GM04503 (cell line): ENCODE measurements around the gene ERGIC1.
A peak's percentile ranks its signal among the peaks of the same experiment; 100 is the strongest.

ENCODE experiments used
- DNase-seq: peaks from one replicate; pipeline ENCODE4 v3.0.0-alpha.2; 2012; ENCODE audit warnings: low read depth

The ERGIC1 gene

DNA sequence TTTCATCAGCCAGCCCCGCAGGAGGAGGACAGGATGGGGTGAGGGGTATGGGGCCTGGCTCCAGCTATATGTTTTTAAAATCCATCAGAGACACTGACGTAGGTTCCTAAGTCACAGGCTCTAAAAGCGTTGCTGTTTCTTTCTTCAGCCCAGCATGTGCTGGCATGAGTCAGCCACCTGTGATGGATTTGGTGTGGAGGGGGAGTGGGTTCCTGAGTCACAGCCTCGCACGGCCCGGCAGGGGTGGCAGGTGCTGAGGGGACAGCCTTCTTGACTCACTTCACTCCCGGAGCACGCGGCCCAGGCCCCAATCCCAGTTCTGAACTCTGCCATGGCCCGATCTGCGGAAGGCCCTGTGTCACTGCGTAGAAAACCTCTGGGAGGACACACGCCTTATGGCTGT is 86.4 kb downstream of the ERGIC1 start:
- no peak for DNase-seq

GRCh38 chr5:172920995-172921394 is 86.9 kb downstream of the ERGIC1 start:
- DNase-seq = no peak

- no peak for DNase-seq
Observed at GRCh38 chr5:172921906-172922305, 87.9 kb downstream of the ERGIC1 start.

GRCh38 chr5:172923539-172923938 is 89.5 kb downstream of the ERGIC1 start:
- no peak for DNase-seq

- DNase-seq = no peak
Observed at GRCh38 chr5:172925336-172925948, 91.4 kb downstream of the ERGIC1 start.

DNA sequence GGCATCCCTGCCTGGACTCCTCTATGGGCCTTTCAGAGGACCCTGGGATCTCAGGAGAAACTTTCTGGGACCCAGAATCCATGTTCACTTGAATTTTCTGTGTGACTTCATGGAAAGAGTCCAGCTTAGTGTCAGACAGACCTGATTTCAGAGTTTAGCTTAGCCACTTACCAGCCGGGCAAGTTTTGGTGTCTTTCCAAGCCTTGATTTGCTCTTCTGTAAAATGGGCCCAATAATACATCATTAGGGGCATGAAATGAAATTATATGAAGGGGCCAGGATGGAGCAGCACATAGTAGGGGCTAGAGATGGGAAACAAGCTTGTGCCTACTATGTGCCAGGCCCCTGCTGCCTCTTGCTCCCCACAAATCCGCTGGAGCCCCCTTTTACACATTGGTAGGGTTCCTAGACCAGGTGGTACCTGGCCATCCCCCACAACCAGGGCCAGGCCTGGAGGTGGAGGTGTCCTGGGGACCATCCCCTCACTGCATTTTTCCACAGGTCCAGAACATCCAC is 92.0 kb downstream of the ERGIC1 start:
- DNase-seq = no peak

- no peak for DNase-seq
Observed at GRCh38 chr5:172926796-172927195, 92.7 kb downstream of the ERGIC1 start.

DNA sequence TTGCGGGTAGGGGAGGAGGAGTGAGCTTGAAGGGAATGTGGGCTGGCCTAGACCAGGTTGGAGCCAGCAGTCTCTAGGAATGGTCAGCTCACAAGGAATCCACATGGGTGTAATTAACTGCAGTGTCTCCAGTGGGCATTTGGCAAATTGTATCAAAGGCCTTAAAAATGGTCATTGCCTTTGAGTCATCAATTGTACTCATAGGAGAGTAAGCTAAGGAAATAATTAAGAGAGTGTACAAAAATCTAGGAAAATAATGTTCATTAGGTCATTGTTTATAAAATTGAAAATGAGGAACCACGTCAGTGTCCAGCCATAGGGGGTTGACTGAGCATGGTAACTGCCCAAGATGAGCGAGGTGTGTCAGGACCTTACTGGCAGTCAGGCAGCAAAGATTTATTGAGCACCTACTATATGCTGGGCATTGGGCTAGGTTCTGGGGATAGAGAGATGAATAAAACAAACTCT is 95.4 kb downstream of the ERGIC1 start:
- DNase-seq = peak; percentile 98

DNA sequence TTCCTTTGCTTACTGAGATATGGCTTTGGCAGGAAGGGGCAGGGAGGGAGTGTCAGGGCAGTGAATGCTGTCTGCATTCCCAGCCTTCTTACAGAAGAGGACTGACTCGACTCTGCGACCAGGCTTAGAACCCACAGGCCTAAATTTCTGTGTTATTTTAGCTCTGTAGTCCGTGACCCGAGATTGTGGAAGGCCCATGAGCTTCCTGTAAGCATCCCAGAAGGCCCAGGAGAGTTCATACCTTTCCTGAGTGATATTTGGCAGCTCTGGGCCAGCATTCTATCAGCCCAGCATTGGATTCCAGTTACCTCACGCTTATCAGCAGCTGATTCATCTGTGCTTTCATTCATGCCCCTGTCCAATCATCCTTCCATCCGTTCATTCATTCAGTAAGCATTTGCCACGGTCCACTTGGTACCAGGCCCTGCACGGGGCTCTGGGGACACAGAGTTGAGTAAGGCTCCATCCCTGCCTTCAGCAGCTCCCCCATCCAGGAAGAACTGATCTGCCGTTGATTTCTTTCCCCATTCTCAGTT is 97.0 kb downstream of the ERGIC1 start:
- DNase-seq = peak; percentile 83

GRCh38 chr5:172932313-172933017 is 98.4 kb downstream of the ERGIC1 start:
- no peak for DNase-seq

GRCh38 chr5:172933238-172933637 is 99.2 kb downstream of the ERGIC1 start:
- no peak for DNase-seq

GRCh38 chr5:172935096-172935495 is 101.0 kb downstream of the ERGIC1 start:
- DNase-seq = no peak

DNA sequence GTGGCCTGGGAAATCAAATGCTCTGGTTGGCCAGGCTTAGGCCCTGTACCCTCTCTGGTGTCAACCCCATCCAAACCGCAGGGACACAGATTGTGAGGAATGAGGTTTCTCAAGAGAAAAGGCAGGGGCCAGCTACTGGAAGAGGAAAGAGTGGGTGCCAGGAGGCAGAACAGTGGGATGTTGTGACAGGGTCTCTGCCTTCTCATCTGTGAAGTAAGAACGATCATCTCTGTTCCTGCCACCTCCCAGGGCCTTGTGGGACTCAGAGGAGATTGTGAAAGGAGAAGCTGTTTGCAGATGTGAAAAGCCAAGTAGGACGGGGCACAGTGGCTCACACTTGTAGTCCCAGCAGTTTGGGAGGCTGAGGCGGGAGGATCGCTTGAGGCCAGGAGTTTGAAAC is 102.3 kb downstream of the ERGIC1 start:
- no peak for DNase-seq

DNA sequence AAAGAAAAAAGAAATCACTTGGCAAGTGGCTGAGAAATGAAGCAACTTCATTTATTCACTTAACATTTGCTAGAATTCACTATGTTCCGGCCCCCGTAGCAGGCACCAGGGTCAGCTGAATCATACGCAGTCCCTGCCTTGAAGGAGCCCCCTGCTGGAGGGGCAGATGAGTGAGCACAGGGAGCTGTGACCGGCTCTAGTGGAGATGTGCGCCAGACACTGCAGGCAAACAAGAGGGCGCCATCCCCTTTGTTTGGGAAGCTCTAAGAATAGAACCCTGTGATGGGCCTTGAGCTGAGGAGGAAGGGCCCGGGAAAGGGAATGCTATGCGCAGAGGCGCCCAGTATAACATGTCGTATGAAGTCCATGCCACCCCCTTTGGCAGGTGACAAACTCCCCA is 105.0 kb downstream of the ERGIC1 start:
- DNase-seq = no peak

DNA sequence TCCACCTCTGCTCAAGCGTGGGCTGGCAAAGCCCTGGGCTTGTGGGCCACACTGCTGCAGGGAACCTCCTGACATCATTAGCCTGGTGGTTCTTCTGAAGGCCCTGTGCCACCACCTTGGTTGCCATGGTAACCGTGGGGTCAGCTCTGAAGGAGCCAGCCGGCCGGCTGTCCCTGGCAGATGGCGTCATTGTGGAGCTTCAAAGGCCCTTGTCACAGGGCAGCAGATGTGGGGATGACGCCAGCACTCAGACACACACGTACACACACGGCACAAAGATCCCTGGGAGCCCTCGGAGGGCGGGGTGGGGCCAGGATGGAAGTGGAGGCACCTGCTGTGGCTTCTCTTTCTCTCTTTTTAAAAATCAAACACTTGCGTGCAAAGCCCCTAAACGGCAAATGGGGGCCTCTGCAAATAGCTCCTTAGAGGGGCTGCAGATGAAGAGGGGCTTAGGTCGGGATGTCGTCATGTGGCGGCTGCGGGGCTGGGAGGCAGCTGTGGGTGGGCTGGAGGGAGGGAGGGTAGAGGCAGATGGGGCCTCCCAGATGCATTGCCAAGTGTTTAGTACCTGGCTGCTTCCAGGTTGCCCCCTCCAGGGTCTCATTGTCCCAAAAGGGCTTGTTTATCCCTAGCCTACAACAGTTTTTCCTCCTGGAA is 105.7 kb downstream of the ERGIC1 start:
- no peak for DNase-seq

GRCh38 chr5:172940268-172941066 is 106.4 kb downstream of the ERGIC1 start:
- DNase-seq = no peak

GRCh38 chr5:172941067-172941516 is 107.0 kb downstream of the ERGIC1 start:
- no peak for DNase-seq

DNA sequence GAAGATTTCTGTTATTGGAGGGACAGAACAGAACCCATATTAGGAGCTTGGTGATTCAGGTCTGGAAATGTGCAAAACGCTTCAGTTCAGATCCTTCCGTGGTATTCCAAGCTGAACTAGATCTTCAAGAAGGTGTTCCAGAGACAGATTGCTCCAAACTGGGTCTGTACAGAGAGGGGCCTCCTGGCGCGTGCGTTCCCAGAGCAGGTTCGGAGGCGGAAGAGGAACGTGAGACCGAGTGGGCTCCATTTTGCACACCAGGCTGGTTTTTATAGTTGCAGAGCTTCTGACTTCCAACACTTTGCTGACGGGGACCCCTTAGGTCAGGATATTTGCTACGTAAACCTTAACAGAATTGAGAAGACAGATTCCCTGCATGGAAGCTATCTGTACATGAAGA is 108.5 kb downstream of the ERGIC1 start:
- DNase-seq = no peak

- peak; percentile 81 for DNase-seq
Observed at GRCh38 chr5:172943283-172943841, 109.3 kb downstream of the ERGIC1 start.

- no peak for DNase-seq
Observed at GRCh38 chr5:172943906-172944305, 109.9 kb downstream of the ERGIC1 start.

- DNase-seq = no peak
Observed at GRCh38 chr5:172944741-172945140, 110.7 kb downstream of the ERGIC1 start.

GRCh38 chr5:172945151-172945550 is 111.1 kb downstream of the ERGIC1 start:
- DNase-seq = no peak
